Fibroblast of upper back skin (primary cell): Measurements from ENCODE around the gene ATG9B.
"Not testable (repeated sequence)": the region's sequence is repeated elsewhere in the genome, so short reads cannot be mapped to it uniquely, and the experiment has no call there.

Experiments used
- DNase-seq: peaks from one replicate; pipeline ENCODE4 v3.0.0-alpha.2; 2013

ATG9B gene

GRCh38 chr7:151014950-151015349 is 9.3 kb downstream of the ATG9B start:
- DNase-seq: no peak

- peak; percentile 70 for DNase-seq
These were observed 10.4 kb downstream of the ATG9B start for GRCh38 chr7:151013733-151014497.

DNA sequence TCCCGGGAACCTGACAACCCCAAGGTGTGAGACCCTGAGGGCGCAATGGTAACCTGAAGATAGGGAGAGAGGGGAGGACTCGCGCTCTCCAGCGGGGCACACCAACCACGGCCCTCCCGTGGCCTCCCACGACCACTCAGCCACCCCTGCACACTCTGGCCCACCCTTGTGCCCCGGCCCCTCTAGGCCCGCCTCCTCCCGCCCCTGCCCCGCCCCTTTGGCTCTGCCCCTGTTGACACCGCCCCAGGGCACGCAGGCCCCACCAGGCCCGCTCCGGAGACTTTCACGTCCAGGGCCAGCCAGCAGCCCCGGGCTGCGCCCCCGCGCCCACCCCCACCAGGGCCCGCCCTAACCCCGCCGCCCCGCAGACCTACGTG is 10.9 kb downstream of the ATG9B start:
- DNase-seq: no peak

- peak; percentile 52 for DNase-seq
These were observed 11.4 kb downstream of the ATG9B start for GRCh38 chr7:151012911-151013347.

- DNase-seq: no peak
These were observed 12.1 kb downstream of the ATG9B start for GRCh38 chr7:151012031-151012692.

DNA sequence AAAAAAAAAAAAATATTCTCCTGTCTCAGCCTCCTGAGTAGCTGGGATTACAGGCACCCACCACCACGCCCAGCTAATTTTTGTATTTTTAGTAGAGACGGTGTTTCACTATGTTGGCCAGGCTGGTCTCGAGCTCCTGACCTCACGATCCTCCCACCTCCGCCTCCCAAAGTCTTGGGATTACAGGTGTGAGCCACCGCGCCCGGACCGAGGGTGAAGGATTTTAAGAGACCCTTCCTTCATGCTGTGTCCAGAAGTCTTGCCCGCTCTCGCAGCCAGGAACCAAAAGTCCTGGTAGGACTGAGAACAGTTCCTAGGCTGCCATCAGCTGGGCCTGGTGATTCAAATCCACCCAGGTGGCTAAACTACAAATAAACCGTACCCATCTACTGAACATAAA is 12.7 kb downstream of the ATG9B start:
- not testable (repeated sequence) for DNase-seq

DNA sequence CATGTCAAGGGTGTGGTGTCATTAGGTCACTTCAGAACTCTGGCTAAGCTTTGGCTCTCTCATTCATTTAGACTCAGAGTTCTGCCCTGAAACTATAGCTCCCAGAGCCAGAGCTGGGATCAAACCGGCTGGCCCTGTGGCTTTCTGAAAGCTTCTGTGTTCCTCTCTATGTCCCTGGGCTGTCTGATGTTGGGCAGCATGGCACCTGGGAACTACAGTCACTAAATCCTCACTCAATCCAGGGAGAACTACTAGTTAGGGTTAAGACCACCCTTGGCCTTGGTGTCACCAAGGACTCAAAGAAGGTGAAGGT is 13.2 kb downstream of the ATG9B start:
- DNase-seq: no peak

DNA sequence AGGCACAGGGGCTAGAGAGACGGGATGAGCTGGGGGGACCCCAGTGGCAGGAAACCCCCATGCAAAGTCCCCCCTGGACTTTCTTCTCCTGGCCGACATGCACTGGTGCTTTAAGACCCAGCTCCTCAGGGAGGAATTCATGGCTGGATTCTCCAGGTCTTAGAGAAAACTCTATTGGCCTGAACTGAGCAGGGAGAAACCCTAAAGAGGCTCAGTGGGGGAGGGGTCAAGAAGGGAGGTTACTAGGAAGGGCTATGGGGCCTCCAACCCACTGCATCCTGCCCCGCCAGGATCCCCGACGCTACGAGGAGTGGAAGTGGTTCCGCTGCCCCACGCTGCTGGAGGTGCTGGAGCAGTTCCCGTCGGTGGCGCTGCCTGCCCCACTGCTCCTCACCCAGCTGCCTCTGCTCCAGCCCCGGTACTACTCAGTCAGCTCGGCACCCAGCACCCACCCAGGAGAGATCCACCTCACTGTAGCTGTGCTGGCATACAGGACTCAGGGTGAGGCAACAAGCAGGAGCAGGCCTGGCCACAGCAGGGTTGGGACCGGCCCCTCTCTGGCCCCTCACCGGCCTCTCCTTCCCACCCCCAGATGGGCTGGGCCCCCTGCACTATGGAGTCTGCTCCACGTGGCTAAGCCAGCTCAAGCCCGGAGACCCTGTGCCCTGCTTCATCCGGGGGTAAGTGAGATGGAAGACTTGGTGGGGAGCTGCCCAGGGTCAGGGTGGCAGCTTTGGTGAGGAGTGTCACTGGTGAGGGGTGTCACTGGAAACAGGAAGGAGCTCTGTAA is 13.8 kb downstream of the ATG9B start:
- DNase-seq: peak; percentile 66

GRCh38 chr7:151010037-151010306 is 14.3 kb downstream of the ATG9B start:
- no peak for DNase-seq

- no peak for DNase-seq
These were observed 14.8 kb downstream of the ATG9B start for GRCh38 chr7:151009327-151010036.

GRCh38 chr7:151008511-151009323 is 15.6 kb downstream of the ATG9B start:
- DNase-seq: peak; percentile 44

DNA sequence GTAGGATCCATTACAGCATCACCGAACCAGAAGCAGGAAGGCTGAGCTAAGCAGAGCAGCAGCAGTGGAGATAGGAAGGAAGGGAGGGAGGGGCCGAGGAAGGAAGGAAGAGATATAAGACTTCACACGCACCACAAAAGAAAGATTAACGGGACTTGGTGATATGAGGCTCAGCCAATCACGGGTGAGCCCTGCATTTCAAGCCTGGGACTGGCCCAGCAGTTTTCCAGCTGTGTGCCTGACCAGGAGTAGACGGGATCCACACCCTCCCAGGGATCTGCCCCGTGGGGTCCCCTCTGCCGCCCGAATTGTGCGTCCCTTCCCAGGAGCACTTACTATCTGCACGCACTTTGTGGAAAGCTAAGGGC is 16.2 kb downstream of the ATG9B start:
- no peak for DNase-seq

GRCh38 chr7:151007469-151007898 is 16.8 kb downstream of the ATG9B start:
- DNase-seq: no peak

- DNase-seq: no peak
These were observed 17.5 kb downstream of the ATG9B start for GRCh38 chr7:151006590-151007300.

- DNase-seq: no peak
These were observed 18.7 kb downstream of the ATG9B start for GRCh38 chr7:151005566-151005965.

DNA sequence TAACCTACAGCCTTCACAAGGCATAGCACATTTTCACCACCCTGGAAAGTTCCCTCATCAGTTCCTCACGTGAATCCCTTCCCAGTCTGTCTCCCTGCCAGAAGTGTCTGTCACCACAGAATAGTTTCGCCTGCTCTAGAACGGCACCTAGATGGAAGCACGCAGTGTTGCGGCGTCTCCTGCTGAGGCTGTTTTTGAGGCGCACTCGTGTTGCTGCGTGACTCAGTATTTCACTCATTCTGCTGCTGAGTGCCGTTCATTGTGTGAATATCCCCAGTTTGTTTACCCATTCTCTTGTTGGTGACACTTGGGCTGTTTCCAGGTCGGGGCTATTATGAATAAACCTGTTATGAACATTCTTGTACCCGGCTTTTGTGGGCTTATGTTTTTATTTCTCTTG is 20.7 kb downstream of the ATG9B start:
- no peak for DNase-seq

DNA sequence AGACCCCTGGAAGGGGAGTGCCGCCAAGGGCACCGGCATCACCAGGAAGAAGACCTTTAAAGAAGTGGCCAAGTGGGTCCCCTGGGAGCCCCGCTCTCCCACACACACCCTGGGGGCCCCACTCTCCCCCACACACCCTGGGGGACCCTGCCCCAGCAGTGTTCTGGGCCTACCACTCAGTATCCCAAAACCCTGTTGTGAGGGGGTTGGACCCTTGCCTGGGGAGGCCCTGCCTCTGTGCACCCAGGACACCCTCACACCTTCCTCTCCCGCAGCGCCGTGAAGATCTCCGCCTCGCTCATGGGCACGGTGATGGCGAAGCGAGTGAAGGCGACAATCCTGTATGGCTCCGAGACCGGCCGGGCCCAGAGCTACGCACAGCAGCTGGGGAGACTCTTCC is 22.7 kb downstream of the ATG9B start:
- DNase-seq: no peak

- no peak for DNase-seq
These were observed 23.3 kb downstream of the ATG9B start for GRCh38 chr7:151000897-151001495.

DNA sequence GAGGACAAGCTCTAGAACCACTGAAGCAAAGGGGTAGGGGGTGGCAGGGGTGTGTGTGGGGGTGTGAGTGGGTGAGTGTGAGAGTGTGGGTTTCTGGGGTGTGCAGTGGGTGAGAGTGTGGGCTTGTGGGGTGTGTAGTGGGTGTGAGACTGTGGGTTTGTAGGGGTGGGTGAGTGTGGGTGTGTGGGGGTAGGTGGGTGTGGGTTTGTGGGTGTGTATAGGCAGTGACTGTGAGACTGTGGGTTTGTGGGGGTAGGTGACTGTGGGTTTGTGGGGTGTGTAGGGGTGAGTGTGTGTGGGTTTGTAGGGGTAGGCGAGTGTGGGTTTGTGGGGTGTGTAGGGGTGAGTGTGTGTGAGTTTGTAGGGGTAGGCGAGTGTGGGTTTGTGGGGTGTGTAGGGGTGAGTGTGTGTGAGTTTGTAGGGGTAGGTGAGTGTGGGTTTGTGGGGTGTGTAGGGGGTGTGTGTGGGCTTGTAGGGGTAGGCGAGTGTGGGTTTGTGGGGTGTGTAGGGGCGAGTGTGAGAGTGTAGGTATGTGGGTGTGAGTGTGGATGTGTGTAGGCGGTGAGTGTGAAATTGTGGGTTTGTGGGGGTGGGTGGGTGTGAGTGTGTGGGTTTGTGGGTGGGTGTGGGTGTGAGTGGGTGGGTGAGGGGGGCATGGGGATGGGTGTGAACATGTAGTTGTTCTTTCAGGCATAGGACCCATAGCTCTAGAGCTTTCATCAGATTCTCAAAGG is 24.6 kb downstream of the ATG9B start:
- no peak for DNase-seq

DNA sequence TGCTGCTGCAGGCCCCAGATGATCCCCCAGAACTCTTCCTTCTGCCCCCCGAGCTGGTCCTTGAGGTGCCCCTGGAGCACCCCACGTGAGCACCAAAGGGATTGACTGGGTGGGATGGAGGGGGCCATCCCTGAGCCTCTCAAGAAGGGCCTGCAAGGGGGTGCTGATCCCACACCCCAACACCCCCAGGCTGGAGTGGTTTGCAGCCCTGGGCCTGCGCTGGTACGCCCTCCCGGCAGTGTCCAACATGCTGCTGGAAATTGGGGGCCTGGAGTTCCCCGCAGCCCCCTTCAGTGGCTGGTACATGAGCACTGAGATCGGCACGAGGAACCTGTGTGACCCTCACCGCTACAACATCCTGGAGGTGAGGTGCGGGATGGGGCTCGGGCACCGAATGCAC is 25.3 kb downstream of the ATG9B start:
- no peak for DNase-seq

GRCh38 chr7:150998341-150998740 is 26.0 kb downstream of the ATG9B start:
- DNase-seq: no peak
